Measurements from ENCODE around the gene SCNN1B. TPM values are rescaled to one million over a fixed set of nuclear protein-coding genes. Genes with fewer than 3 reads are reported as not detected.

Gene SCNN1B
- polyA plus RNA-seq, 6 donors from 2014 or later = not detected

GRCh38 chr16:23274968-23275367, 27.1 kb upstream of the SCNN1B start:
- H3K27me3 Mint-ChIP-seq = peaks cover 23 to 45% (median 33%) of the 10 kb centered on the region in 3 donors
- H3K27ac Mint-ChIP-seq = no peak overlapping the region
- peaks cover 2 to 17% (median 6%) of the 10 kb centered on the region in 7 donors for H3K9me3 Mint-ChIP-seq
- H3K4me1 Mint-ChIP-seq = no peaks in the 10 kb centered on the region
- H3K4me3 Mint-ChIP-seq = no peak overlapping the region
- H3K36me3 Mint-ChIP-seq = peaks cover 0 to 9% of the 10 kb centered on the region in 2 donors
- ATAC-seq (ENCODE audit: low read depth in 2 of 2) (no peak), DNase-seq (no peak)

GRCh38 chr16:23276821-23277220, 25.3 kb upstream of the SCNN1B start:
- Mint-ChIP-seq H3K36me3 (peaks cover 0 to 9% of the 10 kb centered on the region in 2 donors), H3K4me1 (no peaks in the 10 kb centered on the region), H3K27me3 (peaks cover 25 to 60% (median 35%) of the 10 kb centered on the region in 3 donors), H3K4me3 (no peak overlapping the region), H3K27ac (no peak overlapping the region), H3K9me3 (peaks cover 0 to 14% (median 6%) of the 10 kb centered on the region in 7 donors)
- ATAC-seq (ENCODE audit: low read depth in 2 of 2) = no peak
- DNase-seq = no peak

- H3K27ac Mint-ChIP-seq = peak overlapping the region in 2 of 6 donors; percentile 8 to 45
- H3K4me1 Mint-ChIP-seq = no peaks in the 10 kb centered on the region
- ATAC-seq (ENCODE audit: low read depth in 2 of 2) (no peak), DNase-seq (no peak)
- no peak overlapping the region for H3K4me3 Mint-ChIP-seq
- H3K9me3 Mint-ChIP-seq = peaks cover 0 to 10% (median 4%) of the 10 kb centered on the region in 7 donors
- H3K27me3 Mint-ChIP-seq = peaks cover 31 to 62% (median 40%) of the 10 kb centered on the region in 3 donors
- H3K36me3 Mint-ChIP-seq = peaks cover 0 to 9% of the 10 kb centered on the region in 2 donors
Observed at GRCh38 chr16:23278031-23278430, 24.1 kb upstream of the SCNN1B start.

- Mint-ChIP-seq H3K4me3 (no peak overlapping the region), H3K36me3 (peaks cover 0 to 2% of the 10 kb centered on the region in 2 donors), H3K27ac (no peak overlapping the region), H3K9me3 (peaks cover 0 to 6% (median 1%) of the 10 kb centered on the region in 7 donors), H3K27me3 (peaks cover 31 to 52% (median 34%) of the 10 kb centered on the region in 3 donors), H3K4me1 (no peaks in the 10 kb centered on the region)
- ATAC-seq (ENCODE audit: low read depth in 2 of 2) = no peak
- no peak for DNase-seq
Observed at GRCh38 chr16:23279721-23280153, 22.4 kb upstream of the SCNN1B start.

- DNase-seq = no peak
- no peak overlapping the region for H3K4me3 Mint-ChIP-seq
- no peaks in the 10 kb centered on the region for H3K36me3 Mint-ChIP-seq
- H3K4me1 Mint-ChIP-seq = no peaks in the 10 kb centered on the region
- no peaks in the 10 kb centered on the region for H3K9me3 Mint-ChIP-seq
- H3K27ac Mint-ChIP-seq = no peak overlapping the region
- H3K27me3 Mint-ChIP-seq = peaks cover 24 to 44% (median 27%) of the 10 kb centered on the region in 3 donors
- ATAC-seq (ENCODE audit: low read depth in 2 of 2) = no peak
Observed at GRCh38 chr16:23280483-23280967, 21.6 kb upstream of the SCNN1B start.

- Mint-ChIP-seq H3K4me1 (no peaks in the 10 kb centered on the region), H3K9me3 (no peaks in the 10 kb centered on the region), H3K36me3 (no peaks in the 10 kb centered on the region), H3K4me3 (no peak overlapping the region), H3K27me3 (peaks cover 15 to 26% (median 20%) of the 10 kb centered on the region in 3 donors), H3K27ac (no peak overlapping the region)
- DNase-seq (no peak), ATAC-seq (ENCODE audit: low read depth in 2 of 2) (no peak)
Observed at GRCh38 chr16:23282568-23282967, 19.5 kb upstream of the SCNN1B start.

- DNase-seq = no peak
- ATAC-seq (ENCODE audit: low read depth in 2 of 2) = no peak
- Mint-ChIP-seq H3K4me1 (no peaks in the 10 kb centered on the region), H3K4me3 (no peak overlapping the region), H3K27me3 (peaks cover 8 to 17% (median 13%) of the 10 kb centered on the region in 3 donors), H3K27ac (no peak overlapping the region), H3K9me3 (no peaks in the 10 kb centered on the region), H3K36me3 (no peaks in the 10 kb centered on the region)
Observed at GRCh38 chr16:23283571-23283970, 18.5 kb upstream of the SCNN1B start.

- Mint-ChIP-seq H3K27ac (no peak overlapping the region), H3K27me3 (peaks cover 8 to 17% (median 13%) of the 10 kb centered on the region in 3 donors), H3K4me3 (no peak overlapping the region), H3K36me3 (no peaks in the 10 kb centered on the region), H3K4me1 (no peaks in the 10 kb centered on the region), H3K9me3 (peaks cover 0 to 5% (median 0%) of the 10 kb centered on the region in 7 donors)
- no peak for DNase-seq
- no peak for ATAC-seq (ENCODE audit: low read depth in 2 of 2)
Observed at GRCh38 chr16:23284584-23284983, 17.5 kb upstream of the SCNN1B start.

- Mint-ChIP-seq H3K4me3 (no peak overlapping the region), H3K27ac (no peak overlapping the region), H3K27me3 (peaks cover 8 to 13% (median 8%) of the 10 kb centered on the region in 3 donors), H3K9me3 (peaks cover 0 to 5% (median 0%) of the 10 kb centered on the region in 7 donors), H3K4me1 (no peaks in the 10 kb centered on the region), H3K36me3 (no peaks in the 10 kb centered on the region)
- DNase-seq (no peak), ATAC-seq (ENCODE audit: low read depth in 2 of 2) (no peak)
Observed at GRCh38 chr16:23286131-23286532, 16.0 kb upstream of the SCNN1B start.

- Mint-ChIP-seq H3K9me3 (peaks cover 0 to 5% (median 0%) of the 10 kb centered on the region in 7 donors), H3K36me3 (no peaks in the 10 kb centered on the region), H3K27me3 (peaks cover 3 to 4% (median 3%) of the 10 kb centered on the region in 3 donors), H3K27ac (no peak overlapping the region), H3K4me3 (no peak overlapping the region), H3K4me1 (no peaks in the 10 kb centered on the region)
- DNase-seq (no peak), ATAC-seq (ENCODE audit: low read depth in 2 of 2) (no peak)
Observed at GRCh38 chr16:23288209-23288608, 13.9 kb upstream of the SCNN1B start.

- no peaks in the 10 kb centered on the region for H3K36me3 Mint-ChIP-seq
- H3K4me1 Mint-ChIP-seq = no peaks in the 10 kb centered on the region
- H3K27me3 Mint-ChIP-seq = peaks cover 7 to 8% (median 7%) of the 10 kb centered on the region in 3 donors
- H3K4me3 Mint-ChIP-seq = no peak overlapping the region
- DNase-seq (no peak), ATAC-seq (ENCODE audit: low read depth in 2 of 2) (no peak)
- peak overlapping the region in 1 of 6 donors; percentile 12 for H3K27ac Mint-ChIP-seq
- peaks cover 0 to 5% (median 0%) of the 10 kb centered on the region in 7 donors for H3K9me3 Mint-ChIP-seq
Observed at GRCh38 chr16:23288726-23289512, 13.2 kb upstream of the SCNN1B start.

- Mint-ChIP-seq H3K4me1 (no peaks in the 10 kb centered on the region), H3K4me3 (no peak overlapping the region), H3K36me3 (no peaks in the 10 kb centered on the region), H3K27me3 (peaks cover 13 to 21% (median 19%) of the 10 kb centered on the region in 3 donors), H3K27ac (no peak overlapping the region), H3K9me3 (peaks cover 0 to 5% (median 0%) of the 10 kb centered on the region in 7 donors)
- ATAC-seq (ENCODE audit: low read depth in 2 of 2) (no peak), DNase-seq (no peak)
Observed at GRCh38 chr16:23290189-23291062, 11.7 kb upstream of the SCNN1B start.

- Mint-ChIP-seq H3K36me3 (no peaks in the 10 kb centered on the region), H3K27me3 (peaks cover 20 to 35% (median 32%) of the 10 kb centered on the region in 3 donors), H3K27ac (no peak overlapping the region), H3K9me3 (peaks cover 0 to 5% (median 0%) of the 10 kb centered on the region in 7 donors), H3K4me3 (no peak overlapping the region), H3K4me1 (no peaks in the 10 kb centered on the region)
- DNase-seq (no peak), ATAC-seq (ENCODE audit: low read depth in 2 of 2) (no peak)
Observed at GRCh38 chr16:23293016-23293415, 9.1 kb upstream of the SCNN1B start.
